CD4-positive, alpha-beta T cell treated with Interleukin-2 at 100 ng/mL for 4 hours (primary cell): Measurements from ENCODE around the gene COBLL1.

ENCODE experiments used
- DNase-seq: peaks from one replicate; pipeline ENCODE4 v3.0.0-alpha.2; 2020; ENCODE audit warnings: low spot score

Gene COBLL1

DNA sequence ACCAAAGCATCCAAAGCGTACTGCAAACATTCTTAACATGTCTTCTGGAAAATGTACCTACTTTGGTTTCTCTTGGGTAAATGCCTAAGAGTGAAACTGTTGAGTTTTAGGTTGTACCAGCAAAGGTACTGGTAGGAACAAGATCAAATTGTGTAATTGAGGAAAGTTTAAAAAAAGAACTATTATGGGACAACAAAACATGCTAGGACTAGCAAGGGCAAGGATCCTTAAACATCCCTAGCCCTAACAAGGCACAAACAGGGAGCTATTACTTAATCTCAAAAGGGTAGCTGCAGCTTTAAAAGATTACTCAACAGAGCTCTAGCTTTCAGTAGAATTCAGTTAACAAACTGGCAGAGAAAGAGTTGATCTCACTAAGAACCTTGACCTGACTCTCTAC is 164.4 kb downstream of the COBLL1 start:
- DNase-seq: no peak

DNA sequence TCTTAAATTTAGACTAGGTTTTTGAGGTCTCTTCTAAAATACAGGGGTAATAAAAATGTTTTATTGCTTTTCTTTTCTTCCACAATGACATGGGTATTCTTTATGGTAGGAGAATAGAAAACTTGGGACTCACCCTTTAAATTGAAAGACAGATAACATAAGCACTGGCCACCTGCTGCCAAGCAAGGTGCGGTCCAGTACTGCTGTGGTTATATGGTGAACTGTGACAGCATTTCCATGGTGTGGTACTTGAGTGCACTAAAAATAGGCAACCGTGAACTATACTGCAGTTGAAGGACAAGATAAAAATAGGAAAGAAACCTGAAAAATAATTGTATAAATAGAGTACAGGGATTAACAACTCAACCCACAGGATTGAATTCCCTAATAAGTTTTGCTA is 165.9 kb downstream of the COBLL1 start:
- DNase-seq: no peak

DNA sequence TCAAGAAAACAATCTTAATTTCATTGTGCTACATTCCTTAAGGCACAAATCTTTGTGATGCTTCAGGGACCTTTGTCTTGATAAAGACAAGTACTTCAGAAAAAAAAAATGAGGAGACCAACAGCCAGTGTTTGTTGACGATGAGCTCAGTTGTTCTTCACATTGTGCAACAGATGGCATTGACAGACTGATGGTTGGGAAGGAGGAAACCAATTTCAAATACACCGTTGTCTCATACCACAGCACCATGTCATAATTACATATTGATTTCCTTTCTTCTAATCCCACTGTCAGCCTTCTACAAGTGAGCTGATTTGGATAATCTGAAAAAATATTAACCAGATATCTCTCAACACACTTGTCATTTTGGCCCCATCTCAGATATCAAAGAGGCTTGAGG is 166.6 kb downstream of the COBLL1 start:
- no peak for DNase-seq

DNA sequence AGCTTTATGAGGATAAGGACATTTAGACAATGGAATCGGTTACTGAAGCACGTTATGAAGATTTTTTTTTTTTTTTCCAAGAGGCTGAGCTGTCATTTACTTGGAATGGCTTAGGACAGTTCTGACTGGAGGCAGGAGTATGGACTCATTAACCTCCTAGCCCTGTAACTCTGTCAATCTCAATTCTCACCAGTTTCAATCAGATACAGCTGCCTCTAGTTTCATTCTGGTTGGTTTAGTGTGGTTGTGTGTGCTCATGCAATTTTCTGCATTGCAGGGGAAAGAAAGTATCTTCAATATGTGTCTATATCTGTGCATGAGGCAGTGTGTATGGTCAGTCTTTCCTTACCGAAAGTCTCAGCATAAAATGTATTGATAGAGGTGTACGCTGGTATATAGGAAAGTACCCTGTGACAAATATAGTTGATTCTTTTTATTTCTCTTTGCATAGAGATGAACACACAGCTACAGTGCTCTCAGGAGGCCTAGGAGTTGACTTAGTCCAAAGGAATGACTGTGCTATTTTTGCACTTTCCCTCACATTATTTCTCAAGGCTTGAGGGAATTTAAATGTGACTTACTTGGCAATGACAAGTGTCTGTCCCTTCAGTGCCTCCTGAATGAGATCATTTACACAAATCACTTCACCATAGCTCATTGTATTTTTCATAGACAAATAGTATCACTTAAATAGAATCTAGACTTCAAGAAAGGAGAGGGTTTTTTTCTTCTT is 169.8 kb downstream of the COBLL1 start:
- no peak for DNase-seq

DNA sequence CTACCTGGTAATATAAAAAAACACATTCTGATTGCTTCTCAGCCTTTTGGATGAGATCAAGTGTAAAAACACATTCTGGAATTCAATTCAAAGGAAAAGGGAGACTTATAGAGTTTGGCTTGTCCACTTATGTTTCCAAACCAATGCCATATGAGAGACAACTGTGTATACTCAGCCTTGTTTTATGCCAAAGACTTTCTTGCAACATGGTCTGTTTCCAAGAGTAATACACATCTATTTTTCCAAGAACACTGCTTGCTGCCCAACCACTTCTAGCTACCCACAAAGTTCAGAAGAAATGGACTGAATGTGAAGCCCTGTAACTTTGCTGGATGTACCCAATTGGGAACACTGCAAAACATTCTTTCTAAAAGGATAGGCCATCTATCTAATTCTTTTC is 172.3 kb downstream of the COBLL1 start:
- DNase-seq: no peak

DNA sequence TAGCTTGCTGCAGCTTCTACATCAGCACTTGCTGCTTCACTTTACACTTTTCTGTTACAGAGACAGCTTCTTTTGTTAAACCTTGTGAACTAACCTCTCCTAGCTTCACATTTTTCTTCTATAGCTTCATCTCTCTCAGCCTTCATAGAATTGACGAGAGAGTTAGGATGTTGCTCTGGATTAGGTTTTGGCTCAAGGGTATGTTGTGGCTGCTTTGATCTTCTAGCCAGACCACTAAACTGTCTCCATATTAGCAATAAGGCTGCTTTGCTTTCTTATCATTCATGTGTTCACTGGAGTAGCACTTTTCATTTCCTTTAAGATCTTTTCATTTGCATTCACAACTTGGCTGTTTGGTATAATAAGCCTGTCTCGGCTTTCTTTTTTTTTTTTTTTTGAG is 174.1 kb downstream of the COBLL1 start:
- no peak for DNase-seq

DNA sequence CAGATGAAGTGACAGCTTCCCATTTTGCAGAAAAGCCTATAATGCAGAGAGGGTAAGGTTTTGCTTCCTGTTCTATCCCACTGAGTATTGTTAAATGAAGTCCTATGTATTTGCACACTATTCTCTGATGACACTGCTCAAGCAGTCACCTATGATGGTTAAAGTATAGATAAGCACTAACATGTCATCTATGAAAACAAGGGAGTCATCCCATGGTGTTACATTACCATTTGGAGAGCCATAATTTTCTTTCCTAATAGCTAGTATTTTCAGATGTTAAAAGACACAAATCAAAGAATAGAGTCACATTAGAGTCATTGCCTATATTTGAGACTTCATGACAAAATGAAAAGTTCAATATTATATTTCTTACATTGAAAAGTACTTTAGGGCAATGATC is 177.6 kb downstream of the COBLL1 start:
- DNase-seq: no peak

DNA sequence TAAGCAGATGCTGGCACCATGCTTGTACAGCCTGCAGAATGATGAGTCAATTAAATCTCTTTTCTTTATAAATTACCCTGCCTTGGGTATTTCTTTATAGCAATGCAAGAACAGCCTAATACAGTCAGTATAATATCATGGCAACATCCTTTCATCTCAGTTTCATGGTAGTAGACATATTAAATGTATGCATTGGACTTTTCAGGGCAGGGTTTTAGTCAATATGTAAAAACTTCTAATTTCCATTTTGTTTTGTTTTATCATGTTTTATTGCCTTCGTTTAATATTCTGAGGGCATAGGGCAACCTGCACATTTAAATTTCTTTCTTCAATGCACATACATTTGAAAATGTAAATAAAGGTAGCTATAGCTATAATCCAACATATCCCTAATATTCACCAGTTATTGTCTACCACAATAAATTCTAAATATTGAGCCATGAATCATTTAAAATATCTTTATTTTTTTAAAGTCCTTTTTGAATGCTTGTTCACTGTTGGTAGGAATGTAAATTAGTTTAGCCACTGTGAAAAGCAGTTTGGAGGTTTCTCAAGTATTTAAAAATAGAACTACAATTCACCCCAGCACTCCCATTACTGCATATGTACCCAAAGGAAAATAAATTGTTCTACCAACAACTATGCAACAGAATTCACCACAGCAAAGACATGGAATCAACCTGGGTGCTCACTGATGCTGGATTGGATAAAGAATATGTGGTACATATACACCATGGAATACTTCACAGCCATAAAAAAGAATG is 178.6 kb downstream of the COBLL1 start:
- no peak for DNase-seq

DNA sequence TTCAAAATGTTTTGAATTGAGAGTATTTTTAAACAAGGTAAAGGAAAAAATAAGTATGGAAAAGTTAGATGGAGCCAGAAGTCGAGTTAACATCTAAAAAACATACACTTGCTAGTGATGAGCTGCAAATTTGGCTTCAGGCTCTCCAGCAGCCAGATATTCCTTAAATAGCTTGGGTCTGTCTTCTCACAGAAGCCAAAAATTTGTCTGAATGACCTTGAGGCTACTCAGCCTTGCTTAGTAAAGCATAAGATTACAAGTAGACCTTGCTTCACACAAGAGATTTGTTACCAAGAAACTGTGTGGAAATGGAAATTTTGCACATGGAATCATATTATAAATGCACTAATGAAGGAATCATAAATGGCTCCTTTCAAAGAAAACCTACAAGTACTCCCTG is 179.6 kb downstream of the COBLL1 start:
- DNase-seq: no peak

DNA sequence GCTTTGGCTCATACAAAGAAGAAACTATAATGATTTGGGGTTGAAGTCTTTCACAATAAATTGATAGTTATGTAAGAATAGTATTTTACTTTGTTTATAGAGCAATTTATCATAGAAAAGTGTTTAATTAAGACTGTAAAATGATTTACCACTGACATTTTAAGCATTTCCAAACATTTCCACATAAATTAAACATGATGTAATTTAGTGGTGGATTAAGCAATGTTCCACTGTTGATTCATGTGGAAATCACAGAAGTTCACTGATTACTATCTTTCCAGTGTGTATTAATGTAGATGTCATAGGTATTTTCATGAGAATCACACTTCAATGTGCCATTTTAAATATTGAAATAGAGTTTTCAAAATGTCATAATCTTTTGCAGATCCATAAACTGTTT is 180.3 kb downstream of the COBLL1 start:
- DNase-seq: no peak

DNA sequence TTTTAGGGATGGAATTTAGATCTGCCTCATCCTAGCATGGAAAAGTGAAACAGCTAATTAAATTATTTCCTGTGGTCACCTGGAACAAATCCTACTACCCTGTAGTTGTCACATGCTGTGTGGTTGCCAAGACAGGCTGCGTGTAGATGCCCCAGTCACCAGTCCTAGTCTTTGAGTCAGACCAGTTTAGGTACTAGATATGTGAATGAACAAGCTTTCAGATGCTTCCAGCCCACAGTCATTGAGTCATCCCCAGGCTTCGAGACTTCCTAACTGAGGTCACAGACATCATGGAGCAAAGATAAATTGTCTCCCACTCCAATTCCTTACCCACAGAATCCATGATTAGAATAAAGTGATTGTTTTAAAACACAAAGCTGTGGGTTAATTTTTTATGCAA is 184.5 kb downstream of the COBLL1 start:
- no peak for DNase-seq

DNA sequence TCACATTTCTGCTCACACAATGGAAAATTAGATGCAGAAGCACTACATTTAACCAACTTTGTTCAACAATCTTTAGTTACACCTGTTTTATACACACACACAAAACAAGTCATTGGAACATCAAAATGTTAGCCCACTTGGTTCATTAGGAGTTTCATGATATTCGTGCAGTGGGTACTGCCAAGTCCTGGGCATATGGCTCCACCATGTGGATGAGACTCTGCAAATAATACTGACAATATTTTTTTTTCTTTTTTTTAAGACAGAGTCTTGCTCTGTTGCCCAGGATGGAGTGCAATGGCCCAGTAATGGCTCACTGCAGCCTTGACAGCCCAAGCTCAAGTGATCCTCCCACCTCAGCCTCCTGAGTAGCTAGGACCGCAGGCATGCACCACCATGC is 185.9 kb downstream of the COBLL1 start:
- no peak for DNase-seq

DNA sequence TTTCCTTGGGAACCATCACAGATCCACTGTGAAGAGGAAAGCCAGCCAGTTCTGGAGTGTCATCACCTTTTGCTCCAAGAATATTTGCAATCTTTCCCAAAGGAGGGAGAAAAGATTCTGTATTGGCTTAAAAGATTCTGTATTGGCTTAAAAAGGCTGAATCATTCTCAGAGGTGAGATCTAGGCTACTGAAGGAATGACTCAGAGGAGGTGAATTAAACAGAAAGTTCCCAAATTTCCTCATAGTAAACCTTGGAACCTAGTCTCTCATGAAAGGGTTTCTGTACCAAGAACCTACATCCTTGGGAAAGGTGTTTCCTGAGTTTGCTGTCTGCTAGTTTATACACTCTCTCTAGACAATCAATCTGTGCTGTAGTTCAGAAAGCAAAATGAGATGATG is 186.3 kb downstream of the COBLL1 start:
- no peak for DNase-seq

DNA sequence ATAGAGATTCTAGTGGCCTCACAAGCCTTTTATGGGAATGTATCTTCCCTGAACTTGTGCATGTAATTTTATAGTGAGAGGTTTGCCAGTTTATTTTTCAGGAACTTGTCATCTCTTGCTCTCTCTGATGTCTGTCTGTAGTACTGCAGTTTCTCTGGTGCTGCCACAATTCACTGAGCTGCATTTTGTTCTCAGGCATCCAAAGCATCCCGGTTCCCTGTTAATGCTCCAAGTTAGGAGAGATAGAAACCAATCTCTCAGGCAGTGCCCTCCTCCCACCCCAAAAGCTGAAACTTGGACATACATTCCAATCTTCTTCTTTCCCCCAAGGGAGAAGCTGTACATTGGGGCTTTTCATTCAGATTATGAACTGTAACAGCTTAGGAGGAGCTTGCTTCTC is 190.3 kb downstream of the COBLL1 start:
- DNase-seq: no peak

DNA sequence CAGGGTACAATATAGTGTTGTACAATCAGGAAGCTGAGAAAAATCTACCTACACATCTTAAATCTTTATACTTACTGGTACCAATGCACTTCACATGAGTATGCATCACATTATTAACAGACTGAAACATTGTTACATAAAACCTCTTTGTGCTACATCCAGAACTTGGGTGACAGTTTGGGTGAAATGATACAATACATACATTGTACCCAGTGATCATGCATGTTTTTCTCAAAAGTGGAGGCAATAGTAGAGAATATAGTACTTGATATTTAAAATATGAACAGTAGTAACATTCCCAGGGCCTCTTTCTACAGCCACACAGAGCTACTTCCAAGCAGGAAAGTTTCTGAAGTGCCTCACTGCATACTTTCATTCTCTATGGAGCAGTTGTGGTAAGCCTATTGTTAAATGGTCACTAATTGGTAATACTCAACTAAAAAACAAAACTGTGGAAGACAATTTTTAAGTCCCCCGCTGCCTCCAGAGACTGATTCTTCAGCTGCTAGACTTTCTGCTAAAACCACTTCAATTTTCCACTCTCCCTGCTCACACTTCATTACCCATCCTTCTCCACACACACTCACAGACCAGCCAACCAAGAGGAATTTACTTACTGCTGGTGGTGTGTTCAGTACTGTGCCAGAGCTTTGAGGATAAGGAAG is 197.5 kb downstream of the COBLL1 start:
- DNase-seq: no peak

DNA sequence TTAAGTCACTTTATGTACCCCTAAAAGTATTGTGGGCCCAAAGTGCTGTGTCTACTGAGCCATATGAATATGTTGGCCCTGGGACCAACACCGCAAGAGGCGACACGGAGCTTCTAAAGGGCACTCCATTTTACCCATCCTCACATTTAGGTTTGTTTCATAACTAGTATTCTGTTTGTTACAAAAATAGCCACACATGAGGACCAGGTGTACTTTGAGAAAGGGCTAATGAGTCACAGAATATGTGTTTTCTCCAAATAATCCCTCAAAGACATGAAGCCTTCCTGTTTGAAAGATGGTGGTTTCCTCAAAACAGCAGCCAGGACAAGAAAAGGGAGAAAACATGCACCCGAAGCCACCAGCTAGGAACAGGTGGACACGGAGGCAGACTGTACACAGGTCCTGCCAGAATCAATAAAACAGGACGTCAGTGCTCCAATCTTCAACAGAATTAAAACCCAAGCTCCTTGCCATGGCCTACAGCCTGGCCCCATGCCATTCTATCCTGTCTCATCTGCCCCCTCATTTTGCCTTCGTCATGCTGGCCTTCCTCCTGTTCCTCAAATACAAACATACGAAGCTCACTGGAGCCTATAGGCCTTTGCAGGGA is 198.6 kb downstream of the COBLL1 start:
- DNase-seq: no peak

DNA sequence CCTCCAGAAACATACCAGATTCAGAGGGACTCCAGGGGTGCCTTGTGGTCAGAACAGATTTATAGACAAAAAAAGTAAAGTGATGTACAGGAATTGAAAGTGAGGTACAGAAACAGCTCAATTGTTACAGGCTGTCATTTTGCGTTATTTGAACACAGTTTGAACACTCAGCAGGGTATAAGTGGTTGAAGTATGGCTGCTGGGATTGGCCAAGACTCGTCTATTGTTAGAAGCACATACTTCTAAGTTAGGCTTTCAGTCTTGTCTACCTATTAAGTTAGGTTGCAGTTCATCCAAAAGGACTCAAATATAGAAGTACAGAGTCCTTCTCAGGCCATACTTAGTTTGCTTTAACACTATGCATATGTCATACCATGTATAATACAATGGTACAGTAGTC is 199.4 kb downstream of the COBLL1 start:
- DNase-seq: no peak
